Measurements from ENCODE around the gene BARX2.

The BARX2 gene

DNA sequence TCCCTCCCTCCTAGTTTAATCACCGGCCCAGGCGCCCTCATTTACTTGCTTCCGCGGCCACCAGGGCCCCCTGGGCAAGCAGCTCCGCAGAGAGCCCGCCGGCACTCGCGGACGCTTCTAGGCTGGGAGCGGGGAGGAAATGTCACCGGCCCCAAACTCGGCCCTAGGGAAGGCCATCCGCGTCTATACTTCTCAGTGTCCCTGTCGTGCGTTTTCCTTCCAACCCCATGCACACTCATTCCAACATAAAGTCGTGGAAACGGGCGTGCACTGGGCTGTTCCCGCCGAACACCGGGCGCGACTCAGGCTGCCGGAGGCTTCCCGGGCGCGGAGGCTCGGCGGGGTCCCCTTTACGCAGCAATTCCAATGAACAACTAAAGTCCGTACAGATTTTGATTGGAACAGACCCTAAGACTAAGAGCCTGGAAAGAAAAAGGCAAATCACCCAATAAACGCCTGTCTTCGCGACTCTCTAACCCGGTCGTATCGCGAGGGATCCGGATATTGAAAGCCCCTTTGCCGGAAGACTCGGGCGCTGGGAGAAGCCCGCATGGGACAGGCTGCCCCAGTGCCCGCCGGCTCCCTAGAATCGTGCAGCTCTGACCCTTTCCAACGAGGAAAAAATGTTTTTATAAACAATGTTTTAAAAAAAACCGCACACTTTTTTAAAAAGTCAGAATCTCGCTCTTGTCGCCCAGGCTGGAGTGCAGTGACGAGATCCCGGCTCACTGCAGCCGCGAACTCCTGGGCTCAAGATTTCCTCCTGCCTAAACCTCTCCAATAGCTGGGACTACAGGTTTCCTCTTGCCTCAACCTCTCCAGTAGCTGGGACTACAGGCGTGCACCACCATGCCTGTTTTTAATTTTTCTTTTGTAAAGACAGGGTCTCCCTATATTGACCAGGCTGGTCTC is 1.3 kb upstream of the BARX2 start:
- DNase-seq = no peak

DNA sequence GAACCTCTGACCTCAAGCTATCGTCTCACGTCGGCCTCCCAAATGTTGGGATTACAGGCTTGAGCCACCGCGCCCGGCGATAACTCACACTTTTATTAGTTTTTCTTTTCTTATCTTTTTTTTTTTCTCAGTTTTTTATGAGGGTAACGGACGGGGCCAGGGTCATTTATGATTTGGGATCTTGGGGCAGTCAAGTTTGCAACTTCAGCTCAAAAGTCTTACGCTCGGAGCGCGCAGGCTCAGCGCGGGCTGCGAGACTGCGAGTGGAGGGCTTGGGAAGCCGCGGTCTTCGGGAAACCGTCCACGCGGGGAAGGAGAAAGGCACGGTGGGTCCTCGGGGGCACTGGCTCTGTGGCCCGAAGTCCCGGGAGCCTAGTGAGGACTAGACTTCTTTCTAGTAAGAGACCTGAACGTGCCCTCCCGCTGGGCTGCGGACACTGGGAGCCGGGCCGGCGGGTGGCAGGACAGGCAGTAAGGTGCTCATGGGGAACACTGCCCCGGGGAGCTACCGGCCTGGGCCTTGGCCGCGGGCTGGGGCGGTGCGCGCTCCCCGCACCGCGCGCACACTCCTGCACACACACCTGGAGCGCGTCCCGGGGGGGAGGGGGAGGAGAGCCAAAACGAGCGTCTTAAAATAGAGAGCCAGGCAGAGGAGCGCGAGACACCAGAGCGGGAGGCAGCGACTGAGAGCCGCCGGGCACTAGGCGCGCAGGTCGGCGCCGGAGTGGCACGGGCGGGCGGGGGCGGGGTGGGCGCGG is 476 bp upstream of the BARX2 start:
- DNase-seq = no peak

DNA sequence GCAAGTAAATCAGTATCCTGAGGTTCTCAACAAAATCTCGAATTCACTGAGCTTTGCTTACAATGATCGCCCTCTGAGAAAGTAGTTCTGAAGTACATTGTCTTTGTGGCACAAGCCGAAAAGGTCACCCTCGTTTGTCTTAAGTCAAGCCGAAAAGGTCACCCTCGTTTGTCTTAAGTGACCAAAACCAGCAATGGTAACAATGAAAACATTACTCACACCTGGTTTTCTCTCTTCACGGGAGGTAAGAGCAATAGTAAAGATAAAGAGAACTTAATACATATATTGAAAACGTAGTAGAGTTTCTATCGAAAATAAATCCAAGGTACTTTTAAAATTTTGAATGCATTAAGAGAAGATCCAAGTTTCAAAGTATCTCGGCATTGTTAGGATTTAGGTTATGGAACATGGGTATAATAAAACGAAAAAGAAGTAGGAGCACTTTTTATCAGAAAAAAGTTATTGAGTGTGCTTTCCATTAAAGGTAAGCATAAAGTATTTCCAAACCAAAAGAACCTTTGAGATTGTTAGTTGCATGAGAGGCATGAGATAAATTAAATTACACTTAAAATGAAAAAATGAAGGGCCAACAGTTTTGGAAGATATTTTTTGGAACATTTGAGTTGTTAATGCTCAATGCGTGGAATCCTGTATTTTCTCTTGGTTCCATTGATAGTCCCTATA is 1.2 kb downstream of the BARX2 start:
- DNase-seq = no peak

DNA sequence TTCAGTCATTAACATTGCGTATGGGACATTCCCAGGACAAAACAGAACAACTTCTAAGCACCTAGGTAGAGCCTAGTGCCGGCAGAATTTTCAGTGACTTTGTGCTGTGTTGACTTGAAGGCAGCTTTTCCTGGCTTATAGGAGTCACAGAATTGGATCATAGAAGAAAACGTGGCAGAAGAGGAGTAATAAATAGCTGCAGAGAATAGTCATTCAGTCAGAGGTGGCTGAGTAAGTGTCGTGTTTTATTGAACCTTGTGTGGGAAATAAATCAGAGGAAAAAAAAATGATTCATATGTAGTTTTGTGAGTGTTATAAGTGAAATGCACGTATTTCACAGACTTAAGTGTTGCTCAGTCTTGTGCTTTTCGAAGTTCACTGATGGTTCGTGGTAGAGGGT is 2.1 kb downstream of the BARX2 start:
- DNase-seq = no peak

DNA sequence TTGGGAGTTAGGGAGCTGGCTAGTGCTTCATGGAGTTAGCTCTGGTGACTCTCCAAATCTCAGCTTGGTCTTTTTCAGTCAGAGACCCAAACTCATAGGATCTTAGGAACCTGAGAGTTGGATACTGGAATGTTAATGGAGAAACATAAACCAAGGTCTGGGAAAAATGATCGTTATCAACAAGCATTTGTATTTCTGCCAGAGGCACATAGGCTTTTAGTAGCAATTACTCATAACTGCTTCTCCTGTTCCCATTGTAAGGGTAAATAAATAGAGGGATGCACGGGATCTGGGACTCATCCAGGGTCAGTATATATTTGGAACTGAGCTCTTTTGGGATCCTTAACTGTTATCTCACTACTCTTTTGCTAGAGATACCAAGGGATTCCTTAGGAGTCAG is 4.8 kb downstream of the BARX2 start:
- DNase-seq = no peak

DNA sequence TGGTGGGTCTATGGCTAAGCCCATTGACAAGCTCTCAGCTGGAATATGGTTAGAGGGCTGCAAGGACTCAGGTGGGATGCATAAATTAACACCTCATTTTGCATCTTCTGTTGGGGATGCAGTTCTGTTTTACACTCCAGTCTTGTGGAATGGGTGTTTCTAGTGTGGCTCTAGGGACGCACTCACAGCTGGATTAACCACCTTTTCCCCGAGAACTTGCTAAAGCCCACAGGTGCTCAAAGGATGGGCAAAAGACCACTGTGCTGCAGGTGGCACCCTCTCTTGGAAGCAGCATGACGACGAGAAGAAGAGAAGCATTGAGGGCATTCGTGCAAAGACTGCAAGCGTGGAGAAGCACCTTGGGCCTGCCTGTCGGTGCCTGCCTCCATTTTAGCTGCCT is 6.9 kb downstream of the BARX2 start:
- DNase-seq = no peak

DNA sequence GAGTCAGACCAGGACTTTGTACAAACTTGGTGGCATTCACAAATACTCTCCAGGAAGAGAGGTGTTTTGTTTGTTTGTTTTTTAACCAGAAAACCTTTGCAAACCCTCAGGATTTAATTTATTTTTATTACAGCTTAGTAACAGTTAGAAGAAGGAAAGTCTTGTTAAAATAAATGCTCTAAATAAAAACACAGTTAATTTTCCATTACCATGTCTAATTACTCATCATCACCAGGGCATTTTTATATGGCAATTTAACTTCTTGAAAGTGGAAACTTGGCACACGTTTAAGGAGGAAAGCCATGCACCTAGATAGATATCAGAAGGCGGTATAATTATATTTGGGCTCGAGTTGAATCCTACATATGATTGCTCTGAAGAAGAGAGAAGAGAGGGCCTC is 7.4 kb downstream of the BARX2 start:
- no peak for DNase-seq

DNA sequence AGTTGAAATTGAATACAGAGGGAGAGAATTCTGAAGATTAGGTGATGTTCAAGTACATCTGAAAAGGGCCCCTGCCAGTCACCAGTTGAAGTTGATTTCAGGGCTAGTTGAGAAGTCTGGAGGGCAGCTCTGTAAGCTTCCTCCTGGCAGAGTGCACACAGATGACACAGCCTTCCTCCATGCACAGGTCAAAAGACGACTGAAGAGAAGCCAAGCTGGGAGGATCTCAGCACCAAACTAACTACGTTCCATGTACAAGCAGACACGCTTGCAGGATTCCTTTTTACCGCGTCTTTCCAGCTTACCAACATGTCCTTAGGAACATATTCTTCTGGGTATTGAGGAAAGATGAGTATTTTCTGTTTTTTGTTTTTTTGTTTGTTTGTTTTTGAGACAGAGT is 7.9 kb downstream of the BARX2 start:
- no peak for DNase-seq

DNA sequence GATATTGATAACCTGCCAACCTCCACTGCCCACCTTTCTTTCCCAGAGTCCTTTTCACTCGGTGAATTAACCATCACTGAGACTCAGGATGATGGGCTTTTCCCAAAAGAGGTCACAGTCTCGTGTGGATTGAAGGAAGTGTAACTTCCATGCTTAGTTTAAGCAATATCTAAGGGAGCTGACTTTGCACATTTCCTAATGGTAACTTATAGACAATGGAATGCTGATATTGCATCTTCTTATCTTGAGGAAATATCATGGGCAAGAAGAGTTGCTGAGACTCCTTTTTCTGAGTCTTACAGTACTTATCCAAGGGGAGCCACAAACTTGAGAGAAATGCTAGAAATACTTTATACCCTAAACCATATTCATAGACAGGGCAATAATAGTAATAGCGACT is 8.8 kb downstream of the BARX2 start:
- DNase-seq = no peak

DNA sequence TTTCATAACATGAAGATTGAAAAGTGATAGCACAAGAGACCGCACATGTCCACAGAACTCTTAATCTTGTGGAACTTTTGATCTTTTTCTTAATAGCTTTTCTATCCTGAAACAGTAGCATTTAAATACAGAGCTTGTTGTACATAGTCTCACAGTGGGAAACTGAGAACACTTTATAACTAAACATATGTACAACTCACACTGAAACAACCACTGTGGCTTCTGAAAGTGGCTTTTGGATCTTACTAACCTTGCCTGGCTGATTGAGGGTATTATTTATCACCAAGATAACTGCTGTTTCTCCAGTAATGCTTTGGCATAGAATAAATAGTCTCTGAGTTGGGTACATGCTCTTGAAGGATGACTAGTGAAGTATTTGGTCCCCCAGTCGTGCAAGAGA is 10.2 kb downstream of the BARX2 start:
- DNase-seq = no peak

DNA sequence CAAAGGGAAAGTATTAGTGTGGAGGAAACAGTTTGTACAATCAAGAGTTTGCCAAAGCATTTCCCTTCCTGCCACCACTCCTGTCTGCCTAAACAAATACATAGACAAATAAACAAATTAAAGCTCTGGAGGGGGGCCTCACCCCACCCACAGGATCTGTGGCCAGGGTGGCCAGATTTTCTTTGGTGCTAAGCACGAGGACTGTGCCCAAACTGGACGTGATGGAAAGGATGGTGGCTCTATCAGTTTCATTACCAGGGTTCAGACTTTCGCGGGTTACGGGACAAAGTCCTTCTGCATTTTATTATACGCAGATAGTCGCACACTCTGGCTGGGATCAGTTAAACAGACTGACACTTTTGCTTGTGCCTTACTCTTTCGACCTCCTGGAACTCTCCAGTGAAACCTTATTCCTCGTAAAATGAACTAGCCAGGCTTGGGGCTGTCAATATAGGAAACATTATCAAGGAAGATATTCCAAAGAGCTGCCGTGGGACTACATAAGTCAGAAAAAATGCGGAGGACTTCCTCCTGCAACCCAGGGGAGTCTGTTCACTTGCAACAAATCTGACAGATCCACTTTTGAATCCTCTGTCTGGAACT is 11.2 kb downstream of the BARX2 start:
- DNase-seq = no peak

DNA sequence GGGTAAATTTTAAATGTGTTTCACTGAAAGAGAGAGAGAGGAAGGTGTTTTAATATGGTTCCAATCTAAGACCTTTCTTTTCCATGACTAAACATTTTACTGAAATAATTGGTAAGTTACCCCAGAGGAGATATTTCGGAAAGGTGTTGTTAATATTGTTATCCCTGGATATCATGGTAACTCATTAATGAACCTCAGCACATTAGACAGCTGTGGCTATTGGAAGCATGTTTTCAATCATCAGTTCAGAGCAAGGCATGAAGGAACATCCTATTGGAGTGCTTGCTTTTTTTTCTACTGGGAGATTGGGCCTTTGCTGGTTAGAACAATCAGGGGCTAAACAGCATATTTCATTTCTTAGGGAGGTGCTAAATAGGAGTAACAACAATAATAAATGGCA is 11.8 kb downstream of the BARX2 start:
- DNase-seq = no peak

DNA sequence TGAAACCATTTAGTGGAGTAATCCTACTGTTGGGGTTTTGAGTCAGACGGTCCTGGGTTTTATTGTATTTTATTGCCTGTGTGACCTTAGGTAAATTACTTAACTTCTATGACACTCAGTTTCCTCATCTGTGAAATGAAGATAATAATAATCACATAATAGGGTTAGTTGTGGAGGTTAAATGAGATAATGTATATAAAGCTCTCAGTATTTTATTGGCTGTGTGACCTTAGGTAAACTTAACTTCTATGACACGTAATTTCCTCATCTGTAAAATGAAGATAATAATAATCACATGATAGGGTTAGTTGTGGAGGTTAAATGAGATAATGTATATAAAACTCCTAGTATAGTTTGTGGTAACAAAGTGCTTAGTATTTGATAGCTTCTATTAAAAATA is 13.2 kb downstream of the BARX2 start:
- DNase-seq = no peak

DNA sequence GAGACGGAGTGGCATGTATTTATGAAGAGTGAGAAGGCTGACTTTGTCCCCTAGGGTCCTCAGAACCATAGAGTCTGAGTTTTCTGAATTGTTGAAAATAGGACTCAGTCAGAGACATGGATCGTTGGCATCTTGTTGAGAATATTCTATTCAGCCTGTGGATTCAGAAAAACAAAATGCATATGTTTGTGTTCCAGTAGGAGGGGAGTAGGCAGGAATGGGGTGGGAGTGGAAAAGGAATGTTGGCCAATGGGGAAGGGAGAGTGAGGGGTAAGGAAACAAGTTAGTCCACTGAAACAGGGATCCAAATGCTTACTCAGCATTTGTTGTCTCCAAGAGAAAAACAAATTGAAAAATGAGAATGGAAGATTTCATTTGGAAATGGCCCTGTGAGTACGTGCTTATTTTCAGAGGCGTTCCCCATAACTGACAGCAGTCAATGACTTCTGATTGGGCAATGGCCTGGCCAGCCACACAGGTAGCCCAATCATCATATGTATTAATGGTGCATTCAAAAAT is 14.7 kb downstream of the BARX2 start:
- no peak for DNase-seq

DNA sequence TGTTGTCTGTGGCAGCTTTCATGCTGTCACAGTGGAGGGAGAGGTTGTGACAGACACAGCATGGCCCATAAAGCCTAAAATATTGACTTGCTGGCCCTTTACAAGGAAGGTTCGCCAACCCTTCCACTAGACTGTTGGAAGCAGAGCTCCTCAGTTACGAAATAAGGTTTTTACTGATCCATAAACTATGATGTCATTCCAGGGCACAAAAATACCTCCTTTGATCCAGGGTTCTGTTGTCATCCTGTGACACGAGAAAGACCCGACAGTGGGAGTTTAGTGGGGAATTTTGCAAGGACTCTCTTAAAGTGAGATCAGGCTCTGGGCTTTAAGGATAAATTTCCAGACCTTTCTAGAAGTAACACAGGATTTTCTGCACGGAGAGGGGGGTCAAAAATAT is 15.7 kb downstream of the BARX2 start:
- no peak for DNase-seq

DNA sequence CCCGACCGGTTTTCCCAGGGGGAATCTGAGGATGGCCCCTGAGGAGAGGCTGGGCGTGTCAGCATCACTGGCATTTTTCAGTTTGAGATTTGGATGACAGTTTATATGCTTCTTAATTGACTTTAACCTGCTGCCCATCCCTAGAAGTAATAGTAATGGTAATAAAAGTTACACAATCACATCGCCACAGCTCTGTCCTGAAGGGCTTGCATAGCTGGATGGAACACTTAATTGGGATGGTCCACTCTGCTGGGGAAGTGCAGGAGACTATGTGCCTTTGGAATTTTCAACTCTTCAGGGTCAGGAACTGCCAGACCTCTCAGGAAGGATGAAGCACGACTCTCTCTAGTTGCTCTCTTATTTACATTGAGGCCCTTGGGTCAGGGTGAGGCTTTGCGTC is 16.2 kb downstream of the BARX2 start:
- no peak for DNase-seq

DNA sequence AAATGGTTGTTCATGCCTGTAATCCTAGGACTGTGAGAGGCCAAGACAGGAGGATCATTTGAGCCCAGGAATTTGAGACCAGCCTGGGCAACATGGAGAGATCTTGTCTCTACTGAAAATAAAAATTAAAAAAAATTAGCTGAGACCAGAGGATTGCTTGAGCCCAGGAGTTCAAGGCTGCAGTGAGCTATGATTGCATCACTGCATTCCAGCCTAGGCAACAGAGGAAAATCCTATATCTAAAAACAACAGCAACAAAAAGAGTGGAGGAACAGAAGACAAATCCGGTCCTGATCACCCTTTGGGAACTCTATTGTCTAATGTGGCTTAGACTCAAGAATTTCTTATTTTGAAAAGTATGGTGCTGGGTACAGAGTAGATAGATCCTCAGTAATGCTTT is 17.3 kb downstream of the BARX2 start:
- DNase-seq = no peak

DNA sequence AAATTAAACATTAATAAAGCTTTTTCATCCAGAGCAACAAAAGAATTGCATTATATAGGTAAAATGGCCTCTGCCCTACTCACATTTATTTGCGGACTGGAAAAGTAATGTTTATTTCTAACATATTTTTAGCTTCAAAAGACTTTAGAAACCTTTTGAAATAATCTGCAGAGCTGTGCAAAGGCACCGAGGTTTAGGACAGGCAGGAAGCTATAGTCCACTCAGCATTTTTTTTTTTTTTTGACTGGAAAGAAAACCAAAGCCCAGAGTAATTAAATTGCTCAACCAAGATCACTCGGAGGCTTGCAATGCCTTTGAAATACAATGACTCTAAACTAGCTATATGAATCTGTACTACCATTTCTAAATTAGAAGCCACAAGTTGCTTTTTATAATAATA is 19.1 kb downstream of the BARX2 start:
- DNase-seq = no peak

DNA sequence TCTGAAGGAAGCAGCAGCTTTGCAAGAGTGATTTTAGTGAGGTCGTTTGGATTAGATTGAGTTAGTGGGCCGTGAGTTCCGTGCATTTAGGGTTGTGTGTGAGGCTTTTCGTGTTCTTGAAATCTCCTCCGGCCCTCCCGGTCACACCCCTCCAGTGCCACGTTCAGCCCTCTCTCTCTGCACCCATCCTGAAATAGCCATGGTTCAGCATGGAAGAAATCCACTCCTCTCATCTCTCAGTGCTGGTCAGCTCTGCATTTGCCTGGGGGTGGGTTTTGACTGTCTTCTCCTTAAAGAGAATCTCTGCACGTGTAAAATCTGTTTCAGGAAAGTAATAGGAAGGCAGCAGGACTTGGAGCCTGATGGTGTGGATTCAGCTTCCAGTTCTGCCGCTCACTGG is 19.8 kb downstream of the BARX2 start:
- no peak for DNase-seq

DNA sequence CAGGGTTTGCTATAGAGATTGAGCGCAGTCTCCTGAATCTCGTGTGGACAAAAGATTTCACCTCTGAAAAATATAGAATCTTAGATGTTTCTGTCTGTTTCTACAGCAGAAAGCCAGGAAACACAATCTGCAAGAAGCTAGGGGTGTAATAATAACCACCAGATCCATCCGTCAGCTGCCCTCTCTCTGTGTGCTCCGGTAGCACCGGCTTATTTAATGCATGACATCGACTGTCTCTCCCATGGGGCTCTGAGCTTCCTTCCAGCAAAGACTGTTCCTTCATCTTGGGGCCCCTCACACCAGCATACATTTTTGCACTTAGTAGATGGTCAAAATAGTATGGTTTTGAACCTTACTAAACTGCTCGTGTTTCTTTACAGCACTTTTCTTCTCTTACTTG is 20.2 kb downstream of the BARX2 start:
- DNase-seq = no peak

DNA sequence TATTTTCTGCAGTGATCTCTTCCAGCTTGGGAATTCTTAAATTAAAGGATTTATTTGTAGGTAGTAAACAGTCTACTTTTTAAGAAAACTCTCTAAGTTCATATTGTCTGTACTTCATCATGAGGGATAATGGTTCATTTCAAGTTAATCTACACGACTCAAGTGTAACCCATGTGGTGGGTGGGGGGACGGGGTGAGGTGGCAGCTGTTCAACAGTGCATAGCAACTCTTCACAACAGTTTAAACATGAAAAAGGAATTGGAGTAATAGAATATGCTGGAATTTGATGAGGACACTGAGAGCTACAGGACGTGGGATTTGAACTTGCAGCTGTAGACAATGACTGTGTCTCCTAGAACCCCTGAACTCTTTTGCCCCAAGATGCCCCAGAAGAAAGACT is 20.8 kb downstream of the BARX2 start:
- no peak for DNase-seq

DNA sequence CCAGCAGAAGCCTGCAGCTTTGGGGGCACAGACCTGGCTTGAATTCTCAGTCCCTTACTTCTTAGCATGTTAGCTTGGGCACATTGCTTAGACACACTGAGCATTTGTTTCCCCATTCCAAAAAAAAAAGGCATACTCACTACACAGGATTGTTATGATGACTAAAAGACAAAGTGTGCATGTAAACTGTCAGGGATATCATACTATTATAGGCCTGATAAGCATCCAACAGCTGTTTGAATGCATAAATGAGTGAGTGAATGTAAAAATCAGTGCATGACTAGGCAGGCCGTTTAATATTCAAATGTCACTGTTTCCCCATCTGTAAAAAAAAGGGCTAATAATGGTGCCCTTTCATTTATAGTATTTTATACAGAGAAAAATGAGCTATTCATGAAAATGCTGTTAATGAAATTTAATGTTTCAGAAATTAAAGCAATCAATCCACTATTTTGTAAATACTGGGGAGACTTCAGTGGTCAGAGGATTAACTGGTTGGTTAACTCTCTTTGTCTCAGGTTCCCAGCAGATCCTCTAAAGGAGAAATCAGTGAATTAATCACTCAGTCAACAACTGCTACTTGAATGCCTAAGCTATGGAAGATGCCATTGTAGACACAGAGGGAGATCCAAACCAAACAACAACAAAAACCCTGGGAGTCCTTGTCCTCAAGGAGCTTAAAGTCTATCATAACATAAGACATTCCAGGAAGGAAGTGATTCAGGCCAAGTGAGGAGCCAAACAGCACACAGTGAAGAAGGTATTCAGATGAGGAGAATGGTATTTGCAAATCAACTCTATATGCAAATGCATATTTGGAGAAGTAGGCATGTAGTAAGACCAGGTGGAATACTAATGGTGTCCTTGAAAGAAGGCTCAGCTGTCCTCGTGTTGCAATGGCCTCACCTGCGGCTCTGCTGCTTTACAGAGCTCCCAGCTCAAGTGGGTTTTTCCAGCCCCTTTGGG is 26.8 kb downstream of the BARX2 start:
- DNase-seq = no peak
